Hepatocyte (in vitro differentiated cells): ENCODE results near the gene CNIH3. TPM values are rescaled to one million over a fixed set of nuclear protein-coding genes. Genes with fewer than 3 reads are reported as not detected.

Source experiments
- DNase-seq: peaks from one replicate; pipeline ENCODE4 v3.0.0-alpha.2; 2016; ENCODE audit warnings: low spot score
- H2AFZ ChIP-seq: fragments of 200-600 bp; sonication (generic); 2 replicates; pipeline ENCODE4 v1.6.0; 2016; ENCODE audit warnings: antibody characterized with exemption, mild to moderate bottlenecking
- H3K27ac ChIP-seq: fragments of 200-600 bp; sonication (generic); 2 replicates; pipeline ENCODE4 v1.5.1; 2016; ENCODE audit warnings: mild to moderate bottlenecking
- H3K27me3 ChIP-seq: fragments of 200-600 bp; sonication (generic); 2 replicates; pipeline ENCODE4 v1.6.1; 2016
- H3K36me3 ChIP-seq: fragments of 200-600 bp; sonication (generic); replicated peaks from 2 replicates; pipeline ENCODE4 v1.5.1; 2016; ENCODE audit warnings: low read depth; ENCODE audit not compliant: insufficient read depth
- H3K4me1 ChIP-seq: fragments of 200-600 bp; sonication (generic); 2 replicates; pipeline ENCODE4 v1.5.1; 2016; ENCODE audit warnings: mild to moderate bottlenecking, moderate library complexity; ENCODE audit not compliant: insufficient read depth
- H3K4me2 ChIP-seq: fragments of 200-600 bp; sonication (generic); 2 replicates; pipeline ENCODE4 v1.6.0; 2016
- H3K4me3 ChIP-seq: fragments of 200-600 bp; sonication (generic); 2 replicates; pipeline ENCODE4 v1.5.1; 2016; ENCODE audit warnings: mild to moderate bottlenecking
- H3K79me2 ChIP-seq: fragments of 200-600 bp; sonication (generic); 2 replicates; pipeline ENCODE4 v1.6.0; 2017; ENCODE audit warnings: mild to moderate bottlenecking
- H3K9me2 ChIP-seq: fragments of 200-600 bp; sonication (generic); replicated peaks from 2 replicates; pipeline ENCODE4 v1.6.0; 2017; ENCODE audit warnings: mild to moderate bottlenecking; ENCODE audit not compliant: insufficient read depth
- H3K9me3 ChIP-seq: fragments of 200-600 bp; sonication (generic); 2 replicates; pipeline ENCODE4 v1.5.1; 2016; ENCODE audit warnings: low read depth, mild to moderate bottlenecking
- H4K20me1 ChIP-seq: fragments of 200-600 bp; sonication (generic); 2 replicates; pipeline ENCODE4 v1.6.0; 2016; ENCODE audit warnings: mild to moderate bottlenecking; ENCODE audit not compliant: insufficient read depth, poor library complexity, severe bottlenecking
- CTCF ChIP-seq: fragments of 200-600 bp; sonication (generic); IDR thresholded peaks from 2 replicates; pipeline ENCODE4 v1.5.1; 2016; ENCODE audit warnings: antibody characterized with exemption, mild to moderate bottlenecking; ENCODE audit not compliant: poor library complexity
- EZH2 ChIP-seq: fragments of 200-600 bp; sonication (generic); IDR thresholded peaks from 2 replicates; pipeline ENCODE4 v1.6.1; 2016; ENCODE audit warnings: antibody characterized with exemption, mild to moderate bottlenecking, borderline replicate concordance
- EZH2phosphoT487 ChIP-seq: fragments of 200-600 bp; sonication (generic); IDR thresholded peaks from one replicate; pipeline ENCODE4 v1.6.1; 2018; ENCODE audit warnings: antibody characterized with exemption, mild to moderate bottlenecking, low read depth, moderate library complexity; ENCODE audit not compliant: unreplicated experiment, severe bottlenecking
- WGBS: methylation state at CpG from one replicate; pipeline ENCODE4 v1.1.6; 2016; ENCODE audit warnings: low lambda C conversion rate; ENCODE audit errors: missing lambda C conversion rate; 5-methylcytosine and 5-hydroxymethylcytosine counted together
- polyA plus RNA-seq: library from polyadenylated mRNA; unstranded; fragments of >200 nt; fragmentation: Nextera tagmentation; extraction: Ambion mirVana; gene quantifications from 2 replicates; pipeline ENCODE4 v1.2.1, GENCODE V29; 2016
- total RNA-seq: library from RNA; depleted of rRNA; stranded (reverse); fragments of >200 nt; gene quantifications from 2 replicates; pipeline ENCODE4 v1.2.3, GENCODE V29; 2014

The CNIH3 gene
- total and polyA plus RNA-seq, 2 experiments from 2014 or later: 2.8 to 3.5 TPM

GRCh38 chr1:224698015-224698451 is 81.9 kb downstream of the CNIH3 start:
- no peaks in the 10 kb centered on the region for H3K79me2 ChIP-seq
- H3K27ac ChIP-seq: no peak overlapping the region
- no peak overlapping the region for H3K4me2 ChIP-seq
- no peaks in the 10 kb centered on the region for H3K9me3 ChIP-seq
- H2AFZ ChIP-seq: no peak overlapping the region
- no peak overlapping the region for H3K4me3 ChIP-seq
- 71% methylated on average over 4 of the region's 4 CpGs for WGBS
- DNase-seq: no peak
- no peaks in the 10 kb centered on the region for H3K9me2 ChIP-seq
- TF ChIP-seq CTCF: no peak
- TF ChIP-seq EZH2phosphoT487: no peak
- no peaks in the 10 kb centered on the region for H3K36me3 ChIP-seq
- no peaks in the 10 kb centered on the region for H3K4me1 ChIP-seq
- no peaks in the 10 kb centered on the region for H4K20me1 ChIP-seq
- H3K27me3 ChIP-seq: no peaks in the 10 kb centered on the region

DNA sequence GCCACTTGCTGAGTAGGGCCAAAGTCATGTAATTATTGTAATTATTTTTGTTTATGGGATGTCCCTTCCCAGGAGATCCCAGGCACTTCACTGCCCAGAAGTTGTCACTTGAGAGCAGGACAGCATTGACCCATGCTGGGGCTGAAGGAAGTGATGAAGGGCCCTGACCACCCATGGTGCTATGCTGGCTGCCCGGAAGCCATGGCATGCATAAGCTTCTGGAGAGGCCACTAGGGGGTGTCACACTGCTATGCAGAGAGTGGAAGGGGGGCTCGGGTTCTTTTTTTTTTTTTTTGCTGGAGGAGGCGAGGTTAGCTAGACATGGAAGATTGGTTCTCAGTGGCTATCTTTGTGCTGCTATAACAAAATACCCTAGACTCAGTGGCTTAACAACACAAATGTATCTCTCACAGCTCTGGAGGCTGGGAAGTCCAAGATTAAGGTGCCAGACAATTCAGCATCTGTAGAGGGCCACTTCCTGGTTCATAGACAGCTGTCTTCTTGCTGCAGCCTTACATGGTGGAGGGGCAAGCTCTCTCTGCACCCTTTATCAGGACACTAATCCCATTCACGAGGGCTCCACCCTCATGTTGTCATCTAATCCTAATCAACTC is 84.9 kb downstream of the CNIH3 start:
- DNase-seq: no peak
- TF ChIP-seq EZH2phosphoT487 (no peak), EZH2 (no peak), CTCF (peak; percentile 21)
- H3K27ac ChIP-seq: no peak overlapping the region
- no peaks in the 10 kb centered on the region for H4K20me1 ChIP-seq
- 76% methylated on average over 4 of the region's 4 CpGs for WGBS
- H2AFZ ChIP-seq: no peak overlapping the region
- no peaks in the 10 kb centered on the region for H3K36me3 ChIP-seq
- H3K27me3 ChIP-seq: no peaks in the 10 kb centered on the region
- no peaks in the 10 kb centered on the region for H3K79me2 ChIP-seq
- no peak overlapping the region for H3K4me3 ChIP-seq
- no peaks in the 10 kb centered on the region for H3K4me1 ChIP-seq
- H3K9me2 ChIP-seq: no peaks in the 10 kb centered on the region
- no peaks in the 10 kb centered on the region for H3K9me3 ChIP-seq
- H3K4me2 ChIP-seq: no peak overlapping the region

DNA sequence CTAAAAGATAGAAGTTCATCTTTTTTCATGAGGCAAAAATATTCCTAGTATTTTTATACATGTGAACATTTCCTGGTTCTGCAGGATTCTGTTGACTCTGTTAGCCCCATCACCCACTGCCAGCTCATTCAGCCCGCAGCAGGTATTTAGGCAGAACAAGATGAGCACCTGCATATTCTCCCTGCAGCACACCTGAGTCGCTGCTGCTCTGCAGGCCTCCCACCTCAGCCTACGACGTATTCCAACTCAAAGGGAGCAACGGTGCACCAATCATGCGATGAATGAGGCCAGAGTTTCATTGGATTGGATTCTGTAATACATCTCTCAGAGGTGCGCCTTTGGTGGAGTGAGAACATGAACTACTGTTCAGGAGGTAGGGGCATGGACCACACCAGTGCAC is 87.6 kb downstream of the CNIH3 start:
- WGBS: 89% methylated on average over 7 of the region's 7 CpGs

More for the DNA sequence above, 87.6 kb downstream of the CNIH3 start:
- H2AFZ ChIP-seq: no peak overlapping the region
- no peaks in the 10 kb centered on the region for H3K36me3 ChIP-seq
- H3K9me2 ChIP-seq: no peaks in the 10 kb centered on the region
- no peaks in the 10 kb centered on the region for H3K9me3 ChIP-seq
- H3K79me2 ChIP-seq: no peaks in the 10 kb centered on the region
- H3K27me3 ChIP-seq: no peaks in the 10 kb centered on the region
- no peak overlapping the region for H3K4me2 ChIP-seq
- TF ChIP-seq EZH2phosphoT487 (no peak), CTCF (no peak), EZH2 (no peak)
- no peak overlapping the region for H3K4me3 ChIP-seq
- DNase-seq: no peak
- no peaks in the 10 kb centered on the region for H4K20me1 ChIP-seq
- no peaks in the 10 kb centered on the region for H3K4me1 ChIP-seq
- no peak overlapping the region for H3K27ac ChIP-seq
